Endothelial cell of umbilical vein (primary cell): Measurements from ENCODE around the gene PTGS2. TPM values are rescaled to one million over a fixed set of nuclear protein-coding genes. Genes with fewer than 3 reads are reported as not detected.

ENCODE experiments used
- BruUV-seq: library from RNA; stranded (reverse); fragments of 400-500 nt; replicated peaks from 2 replicates; lab custom pipeline; 2021; lab: Mats Ljungman, UMichigan
- CTCF ChIA-PET: fragments of 300-600, 350-600 bp; sonication (Branson Sonifier 250); formaldehyde crosslinking; loops from one replicate; lab custom pipeline; 2021; ENCODE audit warnings: antibody characterized with exemption, inconsistent platforms; lab: Charles Lee
- POLR2A ChIA-PET: fragments of 300-600, 350-600 bp; sonication (Branson Sonifier 250); formaldehyde crosslinking; loops from one replicate; lab custom pipeline; 2021; ENCODE audit warnings: antibody characterized with exemption, inconsistent platforms; lab: Charles Lee
- DNase-seq: peaks from one replicate; pipeline ENCODE4 v3.0.0-alpha.2; 2011; ENCODE audit warnings: low read depth, low spot score
- FAIRE-seq: peaks from 2 replicates; lab custom pipeline; 2011; peaks lifted over from hg19 to GRCh38; lab: Jason Lieb, UNC
- H2AFZ ChIP-seq: 2 replicates; pipeline ENCODE4 v1.6.0; 2012; ENCODE audit warnings: low read depth, low read length, control low read depth, inconsistent platforms
- H3K27ac ChIP-seq: 2 replicates; pipeline ENCODE4 v1.5.1; 2011; ENCODE audit warnings: low read depth, mild to moderate bottlenecking, control low read depth, low read length, moderate library complexity; ENCODE audit not compliant: insufficient read depth
- H3K27me3 ChIP-seq, 2 experiments: 2 replicates each; pipeline versions ENCODE4 v1.6.0 to v1.6.1; 2011; ENCODE audit warnings: low read length in 2 of 2, mixed read lengths in 1 of 2; ENCODE audit not compliant: control insufficient read depth in 2 of 2, insufficient read depth in 2 of 2
- H3K36me3 ChIP-seq, 2 experiments: 2 replicates in 1 of 2; 3 replicates in 1 of 2; pipeline ENCODE4 v1.5.1; 2011; ENCODE audit warnings: low read length in 2 of 2, mild to moderate bottlenecking in 1 of 2, moderate library complexity in 1 of 2; ENCODE audit not compliant: control insufficient read depth in 2 of 2, insufficient read depth in 2 of 2; ENCODE audit errors: extremely low read depth in 1 of 2
- H3K4me1 ChIP-seq: 3 replicates; pipeline ENCODE4 v1.5.1; 2011; ENCODE audit warnings: mild to moderate bottlenecking, low read length; ENCODE audit not compliant: control insufficient read depth, insufficient read depth; ENCODE audit errors: extremely low read depth
- H3K4me2 ChIP-seq: 2 replicates; pipeline ENCODE4 v1.6.1; 2011; ENCODE audit warnings: low read length, control low read depth, mixed read lengths; ENCODE audit not compliant: insufficient read depth
- H3K4me3 ChIP-seq, 3 experiments: fragments of 200-600 bp in 1 of 3; sonication (generic), shearing (Covaris generic) in 1 of 3; replicated peaks in 1 of 3; 2 replicates each; pipeline ENCODE4 v1.5.1; 2011 to 2016; ENCODE audit warnings: control low read depth in 3 of 3, low read length in 3 of 3, mild to moderate bottlenecking in 2 of 3, inconsistent platforms in 1 of 3, low read depth in 1 of 3, moderate library complexity in 1 of 3; ENCODE audit not compliant: insufficient read depth in 1 of 3
- H3K79me2 ChIP-seq: 2 replicates; pipeline ENCODE4 v1.6.0; 2012; ENCODE audit warnings: low read length, inconsistent platforms; ENCODE audit not compliant: control insufficient read depth, insufficient read depth
- H3K9ac ChIP-seq: replicated peaks from 2 replicates; pipeline ENCODE3; 2011; ENCODE audit warnings: low read length, control low read depth; ENCODE audit not compliant: insufficient read depth; ENCODE audit errors: extremely low read depth
- H3K9me1 ChIP-seq: replicated peaks from 3 replicates; pipeline ENCODE4 v1.6.0; 2011; ENCODE audit warnings: mild to moderate bottlenecking, low read length; ENCODE audit not compliant: control insufficient read depth, insufficient read depth; ENCODE audit errors: extremely low read depth
- H3K9me3 ChIP-seq: replicated peaks from 2 replicates; pipeline ENCODE4 v1.5.1; 2012; ENCODE audit warnings: low read length, inconsistent platforms; ENCODE audit not compliant: control insufficient read depth, insufficient read depth
- H4K20me1 ChIP-seq: replicated peaks from 2 replicates; pipeline ENCODE3; 2011; ENCODE audit warnings: mild to moderate bottlenecking, low read length; ENCODE audit not compliant: control insufficient read depth, insufficient read depth; ENCODE audit errors: extremely low read depth
- EZH2 ChIP-seq: IDR thresholded peaks from 2 replicates; pipeline ENCODE4 v1.6.1; 2012; ENCODE audit warnings: borderline replicate concordance, low read depth, mild to moderate bottlenecking, moderate library complexity, low read length, inconsistent platforms; ENCODE audit not compliant: severe bottlenecking
- GATA2 ChIP-seq: IDR thresholded peaks from 2 replicates; pipeline ENCODE4 v1.7.0; 2011; ENCODE audit warnings: low read depth, mild to moderate bottlenecking, moderate library complexity, mixed read lengths, low read length; ENCODE audit not compliant: insufficient read length, insufficient read depth
- MYC ChIP-seq: IDR thresholded peaks from one replicate; pipeline ENCODE4 v1.6.1; 2011; ENCODE audit warnings: mild to moderate bottlenecking, low read depth, low read length
- POLR2A ChIP-seq: IDR thresholded peaks from 2 replicates; pipeline ENCODE4 v1.6.1; 2012; ENCODE audit warnings: low read depth, mild to moderate bottlenecking, control low read depth, low read length
- POLR2AphosphoS5 ChIP-seq: IDR thresholded peaks from 2 replicates; pipeline ENCODE4 v1.6.1; 2012; ENCODE audit warnings: low read depth, mild to moderate bottlenecking, control low read depth, low read length, moderate library complexity; ENCODE audit not compliant: insufficient read depth
- dilution Hi-C: fragments of 300-500 bp; cut with MboI; formaldehyde crosslinking; loops from one replicate; pipeline ENCODE4 v1.15.0; 2019; ENCODE audit warnings: low sequenced_read_pairs; ENCODE audit not compliant: extremely low pct_ligation_motif_present
- intact Hi-C: fragments of 100-400 bp; cut with micrococcal nuclease; formaldehyde crosslinking; loops from one replicate; pipeline ENCODE4 v1.10.0; 2022
- polyA plus RNA-seq, 4 experiments: library from polyadenylated mRNA; depleted of rRNA in 3 of 4; stranded (reverse) in 3 of 4; unstranded in 1 of 4; fragments of >200 nt; gene quantifications; 2 replicates each; pipeline versions ENCODE4 v1.2.1 to v1.2.3, GENCODE V29; 2011 to 2012; ENCODE audit warnings: missing spikeins in 1 of 4
- total RNA-seq: library from RNA; stranded (reverse); gene quantifications from 2 replicates; pipeline ENCODE4 v1.2.3, GENCODE V29; 2021
- TF ChIP-seq, protein P1 (sequence below): IDR thresholded peaks from 2 replicates; pipeline ENCODE4 v1.6.1; 2011; ENCODE audit not compliant: insufficient read depth, insufficient read length
- TF ChIP-seq, protein P2 (sequence below), 2 donors: IDR thresholded peaks; 1 replicate in 1 of 2; 2 replicates in 1 of 2; pipeline ENCODE4 v1.5.1; 2011; ENCODE audit warnings: low read length in 2 of 2, mild to moderate bottlenecking in 2 of 2, moderate library complexity in 2 of 2, control low read depth in 1 of 2, inconsistent platforms in 1 of 2, low read depth in 1 of 2; ENCODE audit not compliant: insufficient read depth in 1 of 2; ENCODE audit errors: extremely low read depth in 1 of 2

PTGS2 gene
- total and polyA plus RNA-seq, 2 donors (not counting 3 experiments of a cell fraction or from before 2014, with no cell fraction given) = 21.6 to 84.6 TPM

DNA sequence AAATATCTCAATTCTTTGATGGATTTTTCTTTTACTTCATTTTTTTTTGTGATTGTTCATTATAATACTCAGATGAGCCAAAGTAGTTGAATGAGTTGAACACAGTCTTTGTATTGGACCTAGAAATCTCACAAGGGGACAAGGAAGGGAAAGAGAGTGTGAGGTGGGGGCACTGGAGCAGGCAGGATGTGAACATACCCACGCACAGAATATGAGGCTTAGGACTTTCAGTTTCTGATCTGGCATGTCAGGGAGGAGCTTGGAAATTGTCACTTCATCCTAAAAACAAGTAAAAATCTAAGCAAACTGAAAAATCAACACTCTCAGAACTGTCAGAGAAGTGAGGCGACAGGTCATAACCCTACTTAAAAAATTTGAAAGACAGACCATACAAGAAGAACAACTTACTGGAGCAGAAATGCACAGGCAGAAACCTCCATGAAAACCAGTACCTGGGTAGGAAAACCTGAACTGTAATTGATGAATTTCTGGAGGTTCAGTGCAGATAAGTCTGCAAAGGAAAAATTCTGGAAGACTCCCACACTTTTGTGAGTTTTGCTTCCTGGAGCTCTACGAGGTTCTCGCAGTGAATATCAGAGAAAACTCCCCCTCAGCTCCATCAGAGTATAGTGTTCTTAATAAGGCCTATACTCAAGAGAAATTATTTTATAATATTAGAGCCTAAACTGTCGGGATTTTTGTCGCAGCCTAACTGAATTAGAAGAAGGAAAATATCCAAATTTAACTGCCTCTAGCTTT lies 3.6 kb upstream of the PTGS2 start:
- intact Hi-C loops (loop anchor here (5.0 kb wide), 1 partner anchor 233 kb away; no protein-coding TSS in a partner anchor), dilution Hi-C loops (no loop called here)
- Histone ChIP-seq H3K27me3 (no peaks in the 10 kb centered on the region), H4K20me1 (no peaks in the 10 kb centered on the region), H3K36me3 (no peaks in the 10 kb centered on the region), H2AFZ (no peak overlapping the region), H3K9ac (no peak overlapping the region), H3K9me1 (no peaks in the 10 kb centered on the region), H3K9me3 (no peaks in the 10 kb centered on the region), H3K4me1 (peaks cover 23% of the 10 kb centered on the region), H3K4me2 (peak overlapping the region; percentile 3), H3K79me2 (peaks cover 14% of the 10 kb centered on the region), H3K4me3 (no peak overlapping the region), H3K27ac (no peak overlapping the region)
- no peak for FAIRE-seq
- POLR2A ChIA-PET = no interaction called here
- CTCF ChIA-PET = interaction anchor here (0.8 to 6.0 kb wide), 15 partner anchors 12 to 309 kb away, joined by 3 to 52 read pairs (median 7); partner anchors contain the start of genes ODR4 and TPR
- BruUV-seq = no TSS peak
- DNase-seq = no peak
- TF ChIP-seq EZH2 (no peak), POLR2A (no peak), MYC (no peak), POLR2AphosphoS5 (no peak)
- TF ChIP-seq, protein P1, sequence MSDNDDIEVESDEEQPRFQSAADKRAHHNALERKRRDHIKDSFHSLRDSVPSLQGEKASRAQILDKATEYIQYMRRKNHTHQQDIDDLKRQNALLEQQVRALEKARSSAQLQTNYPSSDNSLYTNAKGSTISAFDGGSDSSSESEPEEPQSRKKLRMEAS = no peak

DNA sequence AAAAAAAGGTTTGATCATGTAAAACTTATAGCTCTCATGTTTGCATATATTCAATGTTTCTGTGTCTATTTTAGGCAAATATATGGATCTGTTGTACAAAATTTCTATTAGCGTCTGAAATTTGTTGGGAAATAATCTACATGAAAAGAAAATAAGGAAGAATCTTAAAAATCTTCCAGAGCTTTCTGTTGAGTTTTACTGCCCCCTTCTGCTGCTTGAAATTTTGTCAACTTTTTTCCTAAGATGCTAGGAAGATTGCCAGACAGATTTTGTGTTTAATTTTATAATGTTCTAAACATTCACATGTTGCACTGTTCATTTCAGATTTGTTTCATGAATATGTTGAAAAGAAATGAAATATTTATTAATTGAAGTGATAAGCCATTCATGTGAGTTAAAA lies 2.5 kb upstream of the PTGS2 start:
- peak overlapping the region in 2 of 3 experiments; percentile 9 to 99 for H3K4me3 ChIP-seq

More for the DNA sequence above, 2.5 kb upstream of the PTGS2 start:
- H3K4me2 ChIP-seq = peak overlapping the region; percentile 100
- peak overlapping the region; percentile 91 for H3K27ac ChIP-seq
- TF ChIP-seq, protein P2, sequence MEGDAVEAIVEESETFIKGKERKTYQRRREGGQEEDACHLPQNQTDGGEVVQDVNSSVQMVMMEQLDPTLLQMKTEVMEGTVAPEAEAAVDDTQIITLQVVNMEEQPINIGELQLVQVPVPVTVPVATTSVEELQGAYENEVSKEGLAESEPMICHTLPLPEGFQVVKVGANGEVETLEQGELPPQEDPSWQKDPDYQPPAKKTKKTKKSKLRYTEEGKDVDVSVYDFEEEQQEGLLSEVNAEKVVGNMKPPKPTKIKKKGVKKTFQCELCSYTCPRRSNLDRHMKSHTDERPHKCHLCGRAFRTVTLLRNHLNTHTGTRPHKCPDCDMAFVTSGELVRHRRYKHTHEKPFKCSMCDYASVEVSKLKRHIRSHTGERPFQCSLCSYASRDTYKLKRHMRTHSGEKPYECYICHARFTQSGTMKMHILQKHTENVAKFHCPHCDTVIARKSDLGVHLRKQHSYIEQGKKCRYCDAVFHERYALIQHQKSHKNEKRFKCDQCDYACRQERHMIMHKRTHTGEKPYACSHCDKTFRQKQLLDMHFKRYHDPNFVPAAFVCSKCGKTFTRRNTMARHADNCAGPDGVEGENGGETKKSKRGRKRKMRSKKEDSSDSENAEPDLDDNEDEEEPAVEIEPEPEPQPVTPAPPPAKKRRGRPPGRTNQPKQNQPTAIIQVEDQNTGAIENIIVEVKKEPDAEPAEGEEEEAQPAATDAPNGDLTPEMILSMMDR (IDR thresholded peaks at IDR 0.05; ENCODE audit: extremely low read depth in 1 of 2, insufficient read depth in 1 of 2, low read depth in 1 of 2, low read length in 2 of 2) = peak in 1 of 2 donors; percentile 15
- no peak for TF ChIP-seq GATA2
- peaks cover 0 to 2% of the 10 kb centered on the region in 2 experiments for H3K36me3 ChIP-seq
- dilution Hi-C loops = no loop called here
- intact Hi-C loops = loop anchor here (1.0 to 5.0 kb wide), 6 partner anchors 77 to 304 kb away; no protein-coding TSS in a partner anchor
- ChIA-PET CTCF (interaction anchor here (0.8 to 6.0 kb wide), 24 partner anchors 11 to 307 kb away, joined by 3 to 52 read pairs (median 5); partner anchors contain the start of genes ODR4 and TPR), POLR2A (no interaction called here)
- DNase-seq = peak; percentile 68
- H3K4me1 ChIP-seq = peaks cover 26% of the 10 kb centered on the region
- BruUV-seq = no TSS peak
- no peaks in the 10 kb centered on the region for H3K9me1 ChIP-seq
- H4K20me1 ChIP-seq = no peaks in the 10 kb centered on the region
- FAIRE-seq = peak; percentile 61
- no peaks in the 10 kb centered on the region for H3K27me3 ChIP-seq
- no peak overlapping the region for H2AFZ ChIP-seq
- no peaks in the 10 kb centered on the region for H3K9me3 ChIP-seq
- H3K9ac ChIP-seq = peak overlapping the region; percentile 100
- peaks cover 14% of the 10 kb centered on the region for H3K79me2 ChIP-seq
